Colonic mucosa (tissue), 4 donors: ENCODE results near the gene ASB5. TPM values are rescaled to one million over a fixed set of nuclear protein-coding genes. Genes with fewer than 3 reads are reported as not detected.

Experiments used
- DNase-seq: peaks from one replicate; pipeline ENCODE4 v3.0.0-alpha.2; 2020
- H3K27ac ChIP-seq: fragments of 200-600 bp; one replicate; pipeline ENCODE4 v1.8.0; 2021
- H3K27me3 ChIP-seq: fragments of 200-600 bp; one replicate; pipeline ENCODE4 v1.8.0; 2021
- H3K36me3 ChIP-seq: fragments of 200-600 bp; one replicate; pipeline ENCODE4 v1.8.0; 2021
- H3K4me1 ChIP-seq: fragments of 200-600 bp; one replicate; pipeline ENCODE4 v1.8.0; 2021; ENCODE audit warnings: mild to moderate bottlenecking
- H3K4me3 ChIP-seq: fragments of 200-600 bp; one replicate; pipeline ENCODE4 v1.8.0; 2021
- H3K9ac ChIP-seq, 2 donors: one replicate each; pipeline ENCODE4 v1.7.0; 2013; ENCODE audit warnings: control low read depth in 2 of 2, low read depth in 2 of 2, low read length in 2 of 2
- H3K9me3 ChIP-seq: fragments of 200-600 bp; one replicate; pipeline ENCODE4 v1.8.0; 2021
- intact Hi-C: fragments of 100-400 bp; cut with DNase I; formaldehyde crosslinking; loops from one replicate; pipeline ENCODE4 v1.14.1; 2022
- total RNA-seq, 2 donors: library from RNA; stranded (reverse); fragmentation: NEBNext Ultra II Directional in 1 of 2; extraction: Animal tissue kit (Norgen Biotek cat#: 25700) in 1 of 2; gene quantifications; one replicate each; pipeline ENCODE4 v1.2.1, GENCODE V29; 2021
- TF ChIP-seq, protein P1 (sequence below): fragments of 200-600 bp; IDR thresholded peaks from one replicate; pipeline ENCODE4 v1.8.0; 2022; ENCODE audit warnings: antibody characterized with exemption, mild to moderate bottlenecking
- donor health status: healthy.
- donor health status: DM: no; HTN: no; CAD: no.
- donor health status: DM: no; HTN: no; CAD: no.

Gene ASB5
- total RNA-seq, 2 donors from 2014 or later = 1.7 TPM; not detected in 1

DNA sequence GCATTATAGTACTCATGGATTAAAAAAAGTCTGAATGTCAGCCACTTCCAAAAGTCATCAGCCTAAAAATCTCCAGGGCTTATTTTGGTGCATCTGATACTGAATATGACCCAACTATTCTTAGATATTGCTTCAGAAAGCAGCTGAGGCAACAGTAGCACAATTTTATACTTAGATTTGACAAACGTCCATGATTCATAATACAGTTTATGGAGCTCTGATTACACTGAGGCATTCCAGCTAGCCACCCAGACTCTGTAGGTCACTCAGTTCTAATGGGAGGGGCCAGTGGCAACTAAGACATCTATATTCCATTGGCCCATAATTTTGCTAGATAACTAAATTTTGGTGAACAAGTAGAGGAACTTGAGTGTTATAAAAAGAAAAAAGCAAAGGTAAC lies 84.0 kb downstream of the ASB5 start:
- Histone ChIP-seq H3K9me3 (no peaks in the 10 kb centered on the region), H3K27me3 (no peaks in the 10 kb centered on the region), H3K27ac (no peak overlapping the region), H3K4me1 (no peaks in the 10 kb centered on the region), H3K4me3 (no peak overlapping the region), H3K9ac (no peak overlapping the region), H3K36me3 (no peaks in the 10 kb centered on the region)
- TF ChIP-seq, protein P1, sequence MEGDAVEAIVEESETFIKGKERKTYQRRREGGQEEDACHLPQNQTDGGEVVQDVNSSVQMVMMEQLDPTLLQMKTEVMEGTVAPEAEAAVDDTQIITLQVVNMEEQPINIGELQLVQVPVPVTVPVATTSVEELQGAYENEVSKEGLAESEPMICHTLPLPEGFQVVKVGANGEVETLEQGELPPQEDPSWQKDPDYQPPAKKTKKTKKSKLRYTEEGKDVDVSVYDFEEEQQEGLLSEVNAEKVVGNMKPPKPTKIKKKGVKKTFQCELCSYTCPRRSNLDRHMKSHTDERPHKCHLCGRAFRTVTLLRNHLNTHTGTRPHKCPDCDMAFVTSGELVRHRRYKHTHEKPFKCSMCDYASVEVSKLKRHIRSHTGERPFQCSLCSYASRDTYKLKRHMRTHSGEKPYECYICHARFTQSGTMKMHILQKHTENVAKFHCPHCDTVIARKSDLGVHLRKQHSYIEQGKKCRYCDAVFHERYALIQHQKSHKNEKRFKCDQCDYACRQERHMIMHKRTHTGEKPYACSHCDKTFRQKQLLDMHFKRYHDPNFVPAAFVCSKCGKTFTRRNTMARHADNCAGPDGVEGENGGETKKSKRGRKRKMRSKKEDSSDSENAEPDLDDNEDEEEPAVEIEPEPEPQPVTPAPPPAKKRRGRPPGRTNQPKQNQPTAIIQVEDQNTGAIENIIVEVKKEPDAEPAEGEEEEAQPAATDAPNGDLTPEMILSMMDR = no peak
- DNase-seq = no peak
- intact Hi-C loops = no loop called here

Other genes with a start within 250 kb of the ASB5 start
- 1 to 10 TPM; 1.2 to 1.6 TPM for gene WDR17, start 203.4 kb downstream of the ASB5 start, total RNA-seq
- not detected for gene SPATA4, start 73.6 kb downstream of the ASB5 start, total RNA-seq
- 100 to 1,000 TPM; 116 to 147 TPM for gene SPCS3, start 50.7 kb upstream of the ASB5 start, total RNA-seq